Transverse colon (tissue), 3 donors: ENCODE data around the gene PCDHAC2.

ENCODE experiments used
- EP300 ChIP-seq: sonication (generic); formaldehyde crosslinking; IDR thresholded peaks from one replicate; pipeline ENCODE4 v1.6.1; 2017; ENCODE audit warnings: antibody characterized with exemption, low read depth
- TF ChIP-seq, protein P1 (sequence below), 5 experiments: fragments of 200-600 bp in 3 of 5; fragments of 450-650 bp in 2 of 5; sonication (generic) in 3 of 5; IDR thresholded peaks; 1 replicate in 2 of 5; 2 replicates in 3 of 5; pipeline ENCODE4 v1.5.1; 2016 to 2017; ENCODE audit warnings: antibody characterized with exemption in 5 of 5, inconsistent platforms in 3 of 5, mild to moderate bottlenecking in 2 of 5, moderate library complexity in 1 of 5

GRCh38 chr5:140998921-140999410, 32.7 kb downstream of the PCDHAC2 start:
- TF ChIP-seq, protein P1, sequence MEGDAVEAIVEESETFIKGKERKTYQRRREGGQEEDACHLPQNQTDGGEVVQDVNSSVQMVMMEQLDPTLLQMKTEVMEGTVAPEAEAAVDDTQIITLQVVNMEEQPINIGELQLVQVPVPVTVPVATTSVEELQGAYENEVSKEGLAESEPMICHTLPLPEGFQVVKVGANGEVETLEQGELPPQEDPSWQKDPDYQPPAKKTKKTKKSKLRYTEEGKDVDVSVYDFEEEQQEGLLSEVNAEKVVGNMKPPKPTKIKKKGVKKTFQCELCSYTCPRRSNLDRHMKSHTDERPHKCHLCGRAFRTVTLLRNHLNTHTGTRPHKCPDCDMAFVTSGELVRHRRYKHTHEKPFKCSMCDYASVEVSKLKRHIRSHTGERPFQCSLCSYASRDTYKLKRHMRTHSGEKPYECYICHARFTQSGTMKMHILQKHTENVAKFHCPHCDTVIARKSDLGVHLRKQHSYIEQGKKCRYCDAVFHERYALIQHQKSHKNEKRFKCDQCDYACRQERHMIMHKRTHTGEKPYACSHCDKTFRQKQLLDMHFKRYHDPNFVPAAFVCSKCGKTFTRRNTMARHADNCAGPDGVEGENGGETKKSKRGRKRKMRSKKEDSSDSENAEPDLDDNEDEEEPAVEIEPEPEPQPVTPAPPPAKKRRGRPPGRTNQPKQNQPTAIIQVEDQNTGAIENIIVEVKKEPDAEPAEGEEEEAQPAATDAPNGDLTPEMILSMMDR (IDR thresholded peaks at IDR 0.05), result no peak
- TF ChIP-seq EP300, result no peak
